Subcutaneous abdominal adipose tissue (tissue), 5 donors: ENCODE results near the gene POLR1E.
"Not testable (repeated sequence)": the region's sequence is repeated elsewhere in the genome, so short reads cannot be mapped to it uniquely, and the experiment has no call there.

Experiments used
- H3K27ac ChIP-seq: one replicate; pipeline ENCODE4 v1.7.0; 2013; ENCODE audit warnings: low read depth, mild to moderate bottlenecking, inconsistent platforms, low read length, moderate library complexity
- H3K27me3 ChIP-seq, 5 donors: one replicate each; pipeline ENCODE4 v1.7.0; 2013; ENCODE audit warnings: low read length in 5 of 5, inconsistent platforms in 1 of 5; ENCODE audit not compliant: control insufficient read depth in 5 of 5, insufficient read depth in 4 of 5
- H3K36me3 ChIP-seq, 5 donors: one replicate each; pipeline ENCODE4 v1.7.0; 2013; ENCODE audit warnings: low read length in 5 of 5; ENCODE audit not compliant: control insufficient read depth in 5 of 5, insufficient read depth in 5 of 5
- H3K4me1 ChIP-seq, 5 donors: one replicate each; pipeline ENCODE4 v1.7.0; 2013; ENCODE audit warnings: low read length in 5 of 5, mild to moderate bottlenecking in 3 of 5, moderate library complexity in 1 of 5; ENCODE audit not compliant: control insufficient read depth in 5 of 5, insufficient read depth in 5 of 5
- H3K4me3 ChIP-seq, 5 donors: one replicate each; pipeline ENCODE4 v1.7.0; 2013; ENCODE audit warnings: low read length in 5 of 5, low read depth in 1 of 5
- H3K9ac ChIP-seq, 5 donors: one replicate each; pipeline ENCODE4 v1.7.0; 2013; ENCODE audit warnings: low read length in 5 of 5, mild to moderate bottlenecking in 4 of 5, moderate library complexity in 3 of 5
- H3K9me3 ChIP-seq, 5 donors: one replicate each; pipeline ENCODE4 v1.7.0; 2013; ENCODE audit warnings: low read length in 5 of 5; ENCODE audit not compliant: control insufficient read depth in 5 of 5
- donor health status: healthy.
- donor health status: healthy.
- donor health status: healthy.
- donor health status: healthy.
- donor health status: healthy.

POLR1E gene

GRCh38 chr9:37464426-37465248 is 21.1 kb upstream of the POLR1E start:
- H3K36me3 ChIP-seq, result no peaks in the 10 kb centered on the region
- peak overlapping the region; percentile 95 for H3K27ac ChIP-seq
- H3K4me1 ChIP-seq, result peaks cover 3 to 31% (median 27%) of the 10 kb centered on the region in 5 donors
- H3K9me3 ChIP-seq, result no peaks in the 10 kb centered on the region
- peak overlapping the region; percentile 71 to 99 (median 94) for H3K9ac ChIP-seq
- H3K27me3 ChIP-seq, result no peaks in the 10 kb centered on the region
- H3K4me3 ChIP-seq, result peak overlapping the region; percentile 84 to 98 (median 97)

- Histone ChIP-seq H3K36me3 (no peaks in the 10 kb centered on the region), H3K4me3 (peak within 1 kb of the TSS; percentile 84 to 98 (median 97)), H3K9ac (peak within 1 kb of the TSS; percentile 71 to 99 (median 94)), H3K27me3 (no peaks in the 10 kb centered on the region), H3K4me1 (peaks cover 3 to 31% (median 27%) of the 10 kb centered on the region in 5 donors), H3K27ac (peak within 1 kb of the TSS; percentile 95), H3K9me3 (no peaks in the 10 kb centered on the region)
Measured at GRCh38 chr9:37465249-37466036, 20.3 kb upstream of the POLR1E start, which contains the start of gene ZBTB5. Gene ZBTB5 (minus strand): TSS chr9:37465450. CDS start chr9:37442551, 22,899 bp downstream.

- Histone ChIP-seq H3K27me3 (no peaks in the 10 kb centered on the region), H3K4me3 (peak overlapping the region; percentile 69 to 98 (median 87)), H3K9ac (peak overlapping the region in 4 of 5 donors; percentile 69 to 87 (median 74)), H3K4me1 (peaks cover 3 to 31% (median 27%) of the 10 kb centered on the region in 5 donors), H3K9me3 (no peaks in the 10 kb centered on the region), H3K27ac (peak overlapping the region; percentile 95), H3K36me3 (no peaks in the 10 kb centered on the region)
Measured at GRCh38 chr9:37466037-37466709, 19.6 kb upstream of the POLR1E start.

GRCh38 chr9:37467530-37467929 is 18.2 kb upstream of the POLR1E start:
- not testable (repeated sequence) for H3K9me3 ChIP-seq, H3K27ac ChIP-seq, H3K36me3 ChIP-seq, H3K27me3 ChIP-seq, H3K4me3 ChIP-seq, H3K9ac ChIP-seq
- H3K4me1 ChIP-seq, result peaks cover 6 to 36% (median 32%) of the 10 kb centered on the region in 5 donors

GRCh38 chr9:37468620-37469019 is 17.1 kb upstream of the POLR1E start:
- H3K4me1 ChIP-seq, result peaks cover 6 to 29% (median 27%) of the 10 kb centered on the region in 5 donors
- no peak overlapping the region for H3K27ac ChIP-seq
- no peak overlapping the region for H3K4me3 ChIP-seq
- H3K9ac ChIP-seq, result no peak overlapping the region
- no peaks in the 10 kb centered on the region for H3K9me3 ChIP-seq
- no peaks in the 10 kb centered on the region for H3K36me3 ChIP-seq
- no peaks in the 10 kb centered on the region for H3K27me3 ChIP-seq

GRCh38 chr9:37471942-37472684 is 13.6 kb upstream of the POLR1E start:
- Histone ChIP-seq H3K4me1 (peaks cover 0 to 13% (median 4%) of the 10 kb centered on the region in 5 donors), H3K9me3 (peaks cover 0 to 6% (median 0%) of the 10 kb centered on the region in 5 donors), H3K27me3 (no peaks in the 10 kb centered on the region), H3K36me3 (no peaks in the 10 kb centered on the region), H3K4me3 (peak overlapping the region; percentile 53 to 70 (median 59)), H3K27ac (peak overlapping the region; percentile 86), H3K9ac (peak overlapping the region; percentile 39 to 76 (median 53))

- H3K36me3 ChIP-seq, H3K27me3 ChIP-seq, H3K9me3 ChIP-seq, H3K9ac ChIP-seq, H3K4me3 ChIP-seq, H3K27ac ChIP-seq: not testable (repeated sequence)
- H3K4me1 ChIP-seq, result peaks cover 0 to 13% (median 4%) of the 10 kb centered on the region in 5 donors
Measured at GRCh38 chr9:37473982-37474381, 11.8 kb upstream of the POLR1E start.

GRCh38 chr9:37474438-37474837 is 11.3 kb upstream of the POLR1E start:
- no peaks in the 10 kb centered on the region for H3K36me3 ChIP-seq
- no peak overlapping the region for H3K27ac ChIP-seq
- H3K4me1 ChIP-seq, result peaks cover 0 to 13% (median 4%) of the 10 kb centered on the region in 5 donors
- H3K27me3 ChIP-seq, result no peaks in the 10 kb centered on the region
- no peak overlapping the region for H3K9ac ChIP-seq
- H3K4me3 ChIP-seq, result no peak overlapping the region
- H3K9me3 ChIP-seq, result peaks cover 0 to 6% (median 0%) of the 10 kb centered on the region in 5 donors

- H3K27ac ChIP-seq, result no peak overlapping the region
Measured at GRCh38 chr9:37476930-37477329, 8.8 kb upstream of the POLR1E start.

More at GRCh38 chr9:37476930-37477329, 8.8 kb upstream of the POLR1E start:
- Histone ChIP-seq H3K4me1 (peaks cover 0 to 9% (median 4%) of the 10 kb centered on the region in 5 donors), H3K4me3 (no peak overlapping the region), H3K9me3 (peaks cover 0 to 6% (median 0%) of the 10 kb centered on the region in 5 donors), H3K9ac (no peak overlapping the region), H3K27me3 (peaks cover 0 to 5% (median 0%) of the 10 kb centered on the region in 5 donors), H3K36me3 (no peaks in the 10 kb centered on the region)
